ENCODE data around the gene RNF220.

Gene RNF220

DNA sequence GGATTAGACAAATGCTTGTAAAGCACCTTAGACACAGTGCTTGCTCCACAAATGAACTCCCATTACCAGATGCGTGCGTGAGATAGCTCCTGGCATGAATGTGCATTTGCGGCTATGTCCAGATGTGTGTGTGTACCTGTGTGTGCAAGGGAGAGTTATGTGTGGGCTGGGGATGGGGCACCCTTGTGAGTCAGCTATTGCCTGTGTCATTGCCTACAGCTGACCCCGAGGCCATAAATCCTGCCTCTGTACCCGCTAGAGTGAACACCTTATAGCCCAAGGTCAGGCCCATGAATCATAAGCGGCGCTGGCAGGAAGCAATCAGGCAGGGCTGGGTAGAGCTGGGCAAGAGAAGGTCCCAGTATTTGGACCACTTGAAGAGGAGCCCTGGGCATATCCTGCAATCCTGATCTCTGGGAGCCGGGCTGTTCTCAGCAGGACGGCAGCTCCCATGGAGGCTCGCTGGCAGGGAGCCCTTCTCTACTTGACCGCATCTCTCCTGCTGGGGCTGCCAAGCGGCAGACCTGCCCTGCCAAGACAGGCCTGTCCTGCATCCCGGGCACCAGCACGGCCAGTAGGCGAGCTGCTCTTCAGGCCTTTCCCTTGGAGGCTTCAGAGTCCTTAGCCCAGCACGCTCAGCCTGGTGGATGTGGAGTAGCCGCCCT is 182.9 kb downstream of the RNF220 start:
- no peak for DNase-seq (ENCODE audit: low read depth)

DNA sequence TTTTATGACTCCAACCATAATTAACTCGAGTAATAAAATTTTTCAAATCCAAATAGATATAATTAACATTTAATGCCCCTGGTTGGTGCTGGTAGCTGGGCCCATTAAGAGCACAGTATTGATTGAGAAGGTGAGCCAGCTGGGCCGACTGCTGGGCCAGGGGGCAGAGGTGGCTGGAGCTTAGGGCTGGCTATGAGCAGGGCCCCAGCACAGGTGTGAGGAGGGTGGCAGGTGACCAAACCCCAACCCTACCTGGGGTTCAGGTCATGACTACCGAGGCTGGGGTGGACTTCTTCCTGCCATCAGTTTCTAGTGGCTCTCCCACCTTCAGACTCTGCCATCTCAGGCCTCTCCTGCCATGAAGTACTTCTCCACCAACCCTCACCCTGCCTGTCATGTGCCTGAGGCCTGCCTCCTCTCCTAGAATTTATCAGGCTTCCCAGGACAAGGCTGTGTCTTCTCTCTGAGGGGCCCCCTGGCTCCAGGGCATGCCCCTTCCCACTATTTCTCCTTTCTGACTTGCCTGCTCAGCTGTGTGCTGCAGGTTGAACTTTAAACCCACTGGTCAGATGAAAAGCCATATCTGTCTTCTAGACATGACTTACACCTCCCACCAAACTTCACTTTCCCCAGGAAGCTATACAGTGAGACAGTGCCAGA is 183.6 kb downstream of the RNF220 start:
- no peak for DNase-seq (ENCODE audit: low read depth)

DNA sequence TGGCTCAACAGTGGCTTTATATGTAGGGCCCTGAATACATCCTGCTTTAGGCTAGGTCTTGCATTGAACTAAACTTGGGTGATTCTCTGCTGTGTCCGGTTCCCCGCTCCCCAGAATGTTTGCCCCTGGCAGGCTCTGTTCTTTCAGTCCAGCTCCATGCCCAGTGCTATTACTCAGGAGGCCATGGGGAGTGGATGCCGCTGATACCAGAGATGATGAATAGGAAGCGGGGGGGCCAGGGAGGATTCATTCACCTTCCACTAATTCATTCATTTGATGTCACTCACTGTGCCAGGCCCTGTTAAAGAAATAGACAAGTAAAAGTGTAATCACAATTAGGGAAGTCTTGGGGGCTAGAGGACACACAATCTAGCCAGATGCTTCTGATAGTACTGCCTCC is 185.4 kb downstream of the RNF220 start:
- no peak for DNase-seq (ENCODE audit: low read depth)

DNA sequence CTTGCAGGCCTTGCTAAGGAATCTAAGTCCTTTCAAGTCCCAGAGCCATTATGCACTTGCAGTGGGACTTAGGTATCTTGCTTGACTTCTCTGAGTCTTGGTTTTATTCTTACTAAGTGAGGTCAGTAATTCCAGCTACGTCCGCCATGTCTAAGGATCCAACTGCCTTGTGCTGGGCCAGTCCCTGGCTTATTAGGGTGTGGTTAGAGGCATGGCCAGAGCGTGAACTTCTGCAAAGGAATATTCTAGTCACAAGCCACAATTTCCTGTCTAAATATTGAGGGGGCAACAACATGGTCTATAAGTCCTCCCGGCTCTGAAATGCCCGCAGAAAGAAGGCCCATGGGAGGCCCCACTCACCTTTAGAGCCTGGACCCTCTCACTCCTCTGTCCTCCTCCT is 186.3 kb downstream of the RNF220 start:
- DNase-seq (ENCODE audit: low read depth), result no peak

DNA sequence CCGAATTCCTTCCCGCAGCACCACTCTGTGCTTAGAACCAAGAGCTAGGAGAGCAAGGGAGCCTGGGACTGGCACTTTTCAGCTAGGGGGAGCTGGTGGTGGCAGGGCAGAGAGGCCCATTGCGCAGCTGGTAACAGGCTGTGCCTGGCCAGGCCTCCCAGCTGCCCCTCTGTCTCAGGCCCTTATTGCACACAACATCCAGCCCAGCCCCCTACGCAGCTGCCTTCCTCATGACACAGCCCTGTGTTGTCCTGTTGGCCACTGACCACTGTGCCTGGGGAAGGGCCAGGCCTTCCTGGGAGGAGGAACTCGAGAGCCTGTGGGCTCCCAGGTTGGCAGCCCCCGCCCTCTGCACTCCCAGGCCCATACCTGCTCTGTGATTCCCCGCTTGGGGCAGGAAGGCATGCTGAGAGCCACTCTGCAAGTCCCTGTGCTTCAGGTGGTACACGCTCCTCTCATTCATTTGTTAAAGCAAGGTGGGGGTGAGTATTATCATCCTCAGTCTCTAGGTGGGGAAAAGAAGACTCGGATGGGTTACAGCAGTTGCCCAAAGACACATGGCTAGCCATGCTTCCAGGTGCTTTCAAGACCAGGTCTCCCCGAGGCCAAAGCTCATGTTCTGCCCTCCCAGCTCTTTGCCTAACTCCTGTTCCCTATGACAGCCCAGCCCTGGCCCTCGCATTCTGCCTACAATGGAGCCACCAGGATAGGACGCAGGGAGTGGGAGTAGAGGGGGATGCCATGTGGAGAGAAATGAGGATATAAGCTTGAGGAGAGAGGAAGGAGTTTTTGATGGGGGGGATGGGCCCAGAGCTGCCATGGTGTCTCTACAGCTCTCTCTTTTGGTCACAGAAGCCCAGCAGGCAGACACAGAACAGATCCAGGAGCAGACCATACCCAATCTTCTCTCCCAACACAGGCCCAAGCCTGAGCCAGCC is 187.4 kb downstream of the RNF220 start:
- no peak for DNase-seq (ENCODE audit: low read depth)

DNA sequence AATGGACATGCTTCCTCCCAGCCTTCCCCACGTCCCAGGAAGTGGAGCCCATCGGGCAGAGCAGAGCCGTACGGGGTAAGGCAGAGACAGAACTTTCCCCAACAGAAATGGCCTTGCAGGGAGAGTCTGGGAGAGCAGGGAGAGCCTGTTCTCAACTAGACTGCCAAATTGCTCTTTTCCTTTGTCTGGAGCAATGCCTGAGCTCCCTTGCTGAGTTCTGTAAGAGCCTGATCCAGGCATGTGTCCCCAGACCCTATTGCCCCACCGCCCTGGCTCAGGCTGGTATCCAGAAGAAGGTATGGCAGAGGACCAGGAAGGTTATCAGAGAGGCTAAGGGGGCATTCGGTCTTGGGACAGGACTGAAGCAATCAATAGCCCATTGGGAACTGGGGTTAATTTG is 189.3 kb downstream of the RNF220 start:
- no peak for DNase-seq (ENCODE audit: low read depth)

DNA sequence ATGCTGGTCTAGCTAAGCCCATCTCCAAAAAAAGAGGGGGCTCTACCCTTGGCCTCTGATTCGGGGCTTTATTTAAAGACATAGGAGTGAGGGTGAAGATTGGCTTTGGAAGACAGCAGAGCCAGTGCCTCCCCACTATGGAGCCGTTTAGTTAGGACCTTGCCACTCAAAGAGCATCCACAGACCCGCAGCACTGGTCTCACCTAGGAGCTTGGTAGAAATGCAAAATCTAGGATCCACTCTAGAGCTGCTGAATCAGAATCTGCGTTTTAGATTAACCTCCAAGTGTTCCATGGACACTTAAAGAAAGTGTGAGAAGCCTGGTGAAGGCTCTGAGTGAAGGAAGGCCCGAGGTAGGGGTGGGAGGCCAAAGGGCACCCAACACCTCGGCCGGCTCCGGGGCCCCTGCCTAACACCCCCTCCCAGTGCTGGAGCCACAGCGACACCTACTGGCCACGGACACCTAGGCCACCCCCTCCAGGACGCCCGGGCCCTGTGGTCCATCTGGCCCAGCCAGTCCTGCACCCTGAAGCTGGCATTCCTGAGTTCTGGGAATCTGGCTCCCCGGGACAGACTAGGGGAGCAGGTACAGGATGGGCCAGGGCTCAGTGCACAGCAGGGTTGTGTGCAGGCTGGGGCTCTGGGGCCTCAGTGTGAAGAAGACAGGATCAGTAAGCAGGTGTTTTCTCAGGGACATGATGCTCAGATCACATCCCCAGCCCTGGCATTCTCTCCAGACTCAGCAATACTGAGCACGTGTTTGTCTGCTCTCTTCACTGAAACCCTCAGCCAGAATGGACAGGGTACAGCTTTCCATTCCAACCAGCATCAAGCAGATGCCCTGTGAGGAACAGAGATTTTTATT is 190.0 kb downstream of the RNF220 start:
- peak; percentile 62 for DNase-seq (ENCODE audit: low read depth)

DNA sequence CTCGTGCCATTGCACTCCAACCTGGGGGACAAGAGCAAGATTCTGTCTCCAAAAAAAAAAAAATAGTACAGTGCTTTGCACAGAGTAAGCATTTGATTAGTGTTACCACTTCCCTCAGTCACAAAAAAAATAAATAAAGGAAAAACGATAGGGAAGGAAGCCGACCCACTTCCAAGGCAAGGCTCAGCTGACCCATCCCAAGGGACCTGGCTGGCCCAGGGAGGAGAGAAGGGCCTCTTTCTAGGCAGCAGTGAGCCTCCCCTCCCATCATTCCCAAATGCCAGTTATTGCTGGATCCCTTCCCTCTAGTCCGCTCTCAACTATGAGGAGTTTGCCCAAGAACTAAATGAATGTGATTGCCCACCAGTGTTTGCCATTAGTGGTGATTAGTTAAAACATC is 191.5 kb downstream of the RNF220 start:
- DNase-seq (ENCODE audit: low read depth), result no peak

DNA sequence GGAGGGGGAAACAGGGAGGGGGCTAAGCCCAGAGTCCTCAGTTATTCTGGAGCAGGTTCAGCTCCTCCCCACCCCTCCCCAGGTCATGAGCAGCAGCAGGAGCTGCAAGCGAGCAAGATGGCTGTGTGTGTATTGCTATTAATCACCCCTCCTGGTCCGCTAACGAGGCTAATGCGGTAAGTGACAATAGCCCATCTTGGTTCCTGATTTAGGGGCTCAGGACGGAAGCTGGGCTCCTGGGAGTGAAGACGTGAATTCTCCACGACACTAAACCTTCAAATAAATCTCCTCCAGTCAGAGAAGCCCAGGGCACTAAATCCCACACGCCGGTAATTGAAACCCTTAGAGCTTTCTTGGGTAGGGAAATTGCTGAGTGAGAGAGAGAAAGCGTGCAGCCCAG is 193.1 kb downstream of the RNF220 start:
- no peak for DNase-seq (ENCODE audit: low read depth)

DNA sequence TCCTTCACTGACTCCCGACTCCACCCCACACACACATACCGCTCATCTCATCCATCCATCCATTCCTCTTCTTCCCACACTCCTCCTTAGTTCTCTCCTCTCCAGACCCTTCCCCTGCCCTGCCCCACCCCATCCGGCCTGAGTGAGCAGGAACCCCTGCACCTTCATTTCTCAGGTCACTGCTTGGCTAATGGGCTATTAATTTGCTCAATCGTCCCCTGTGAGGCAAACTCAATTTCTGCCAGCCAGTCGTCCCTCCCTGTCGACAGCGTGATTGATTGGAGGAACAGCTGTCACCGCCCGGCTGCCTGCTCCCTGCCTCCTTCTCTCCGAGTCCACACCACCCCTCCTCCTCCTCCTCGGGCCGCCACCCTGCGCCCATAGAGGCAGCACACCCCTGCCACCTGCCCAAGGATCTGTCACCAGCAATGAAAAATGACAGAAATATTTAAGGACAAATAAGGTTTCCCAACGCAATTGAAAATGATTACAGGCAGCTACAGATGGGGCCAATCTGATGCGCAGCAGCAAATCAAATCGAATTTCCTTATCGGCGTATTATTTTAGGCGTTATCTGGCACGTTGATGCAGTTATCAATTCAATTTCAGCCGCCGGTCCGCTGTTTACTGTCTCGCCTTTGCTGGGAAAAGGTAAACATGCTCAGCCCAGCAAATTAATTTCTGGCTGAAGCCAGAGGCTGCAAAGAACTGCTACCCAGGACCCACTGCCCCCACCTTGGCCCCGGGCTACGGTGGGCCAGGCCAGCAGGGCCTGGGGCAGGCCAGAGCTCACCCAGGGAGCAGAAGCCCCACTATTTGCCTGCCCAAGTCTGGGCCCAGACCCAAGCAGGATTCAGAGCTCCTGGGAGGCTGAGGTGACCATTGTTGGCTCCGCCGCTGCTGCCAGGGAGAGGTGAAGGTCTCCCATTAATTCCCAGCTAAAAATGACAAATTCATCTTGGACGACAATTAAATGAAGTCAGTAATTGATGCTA is 197.9 kb downstream of the RNF220 start:
- DNase-seq (ENCODE audit: low read depth), result no peak

DNA sequence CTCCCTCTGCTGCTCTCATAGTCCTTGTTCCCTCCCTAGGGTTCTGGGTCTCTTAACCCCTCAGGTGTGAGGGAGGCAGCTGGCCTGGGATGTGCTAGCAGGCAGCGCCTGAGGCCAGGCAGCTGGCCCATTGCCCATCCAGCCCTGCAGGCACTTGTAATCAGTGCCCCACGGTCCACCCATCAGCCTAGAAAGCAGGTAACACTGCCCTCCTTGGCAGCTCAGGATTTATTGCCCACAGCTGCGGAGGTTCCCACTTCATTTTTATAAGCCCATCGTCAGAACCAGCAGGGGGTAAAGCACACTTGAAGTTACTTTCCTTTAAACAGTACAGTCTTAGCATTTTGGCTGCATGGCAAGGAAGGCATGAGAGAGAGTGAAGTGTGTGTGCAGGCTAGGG is 198.7 kb downstream of the RNF220 start:
- no peak for DNase-seq (ENCODE audit: low read depth)

DNA sequence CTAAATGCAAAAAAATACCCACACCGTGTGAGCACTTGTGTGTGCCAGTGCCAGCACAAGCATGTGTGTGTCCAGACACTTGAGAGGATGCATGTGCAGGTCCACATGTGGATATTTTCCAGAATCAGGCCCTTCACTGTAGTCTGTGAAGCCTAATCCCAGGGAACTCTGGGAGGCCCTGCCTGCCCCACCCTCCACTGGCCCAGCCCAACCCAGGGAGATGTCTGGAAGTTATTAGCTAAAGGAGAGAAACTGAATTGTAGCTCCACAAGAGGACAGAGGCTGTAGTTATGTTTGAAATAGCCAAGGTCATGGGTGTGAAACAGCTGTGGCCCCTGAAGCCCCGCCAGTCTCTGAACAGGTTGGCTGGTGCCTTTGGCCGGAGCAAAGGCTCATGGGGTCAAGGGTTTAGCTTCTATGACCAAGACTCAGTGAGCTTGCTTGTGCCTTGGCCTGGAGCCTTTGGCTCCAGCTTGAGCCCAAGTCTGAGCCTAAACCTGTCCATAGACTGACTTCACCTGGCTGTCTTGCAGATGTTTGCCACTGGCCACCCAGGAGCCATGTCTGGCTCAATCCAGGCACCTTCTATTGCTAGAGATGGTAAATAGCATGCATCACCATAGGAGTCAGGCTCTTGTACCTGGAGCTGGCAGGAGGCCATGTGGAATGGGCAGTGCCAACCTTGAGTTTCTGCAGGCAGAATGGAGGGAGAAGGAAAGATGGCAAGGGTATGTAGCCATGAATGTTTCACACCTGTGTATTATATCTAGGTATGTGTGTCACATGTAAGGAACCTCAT is 199.3 kb downstream of the RNF220 start:
- no peak for DNase-seq (ENCODE audit: low read depth)

DNA sequence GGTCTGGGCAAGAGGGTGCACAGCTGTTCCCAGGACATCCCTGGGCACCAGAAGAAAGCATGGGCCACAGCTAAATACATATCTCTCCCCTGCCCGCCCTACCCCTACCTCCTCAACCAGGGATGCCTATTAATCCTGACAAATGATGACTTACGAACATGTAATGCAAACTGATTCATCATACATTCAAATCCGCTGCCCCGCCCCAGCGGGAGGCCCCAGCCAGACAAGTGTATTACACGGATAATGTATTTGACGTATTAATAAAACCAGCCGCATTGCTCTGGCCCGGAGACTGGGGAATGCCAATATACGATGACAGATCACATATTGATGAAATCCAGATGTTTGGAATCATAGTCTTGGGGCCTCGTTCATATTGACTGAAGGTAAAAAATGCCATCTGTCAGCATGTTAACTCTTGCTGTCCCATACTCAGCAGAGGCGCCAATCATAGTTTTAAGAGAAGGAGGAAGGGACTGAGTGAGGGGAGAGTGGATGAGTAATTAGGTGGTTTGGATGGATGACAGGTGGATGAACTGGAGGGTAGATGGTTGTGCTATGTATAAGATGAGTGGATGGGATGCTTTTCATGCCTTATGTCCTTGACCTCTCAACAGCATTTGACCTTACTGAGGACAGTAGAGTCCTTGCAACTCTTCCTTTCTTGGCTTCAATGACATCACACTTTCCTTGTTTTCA is 201.0 kb downstream of the RNF220 start:
- DNase-seq (ENCODE audit: low read depth), result no peak

DNA sequence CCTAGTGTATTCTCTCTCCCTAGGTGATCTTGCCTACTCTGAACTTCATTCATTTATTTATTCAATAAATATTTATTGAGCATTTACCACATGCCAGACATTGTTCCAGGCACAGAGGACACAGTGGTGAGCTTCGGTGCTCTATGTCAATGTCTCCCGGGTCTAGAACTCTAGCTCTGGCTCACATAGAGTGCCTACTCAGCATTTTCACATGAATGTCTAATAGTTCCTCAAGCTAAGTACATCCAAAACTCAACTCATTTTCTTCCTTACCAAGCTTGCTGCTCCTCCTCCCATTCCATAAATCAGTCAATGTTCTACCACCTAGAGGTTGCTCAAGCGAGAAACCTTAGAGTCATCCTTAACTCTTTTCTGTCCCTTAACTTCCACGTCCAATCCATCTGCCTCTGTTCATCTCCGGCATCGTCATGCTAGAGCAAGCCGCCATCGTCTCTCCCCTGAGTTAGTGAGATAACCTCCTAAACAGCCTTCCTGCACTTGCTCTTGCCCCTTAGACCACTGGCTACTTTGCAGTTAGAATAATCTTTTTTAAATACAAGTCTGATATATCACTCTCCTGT is 201.7 kb downstream of the RNF220 start:
- no peak for DNase-seq (ENCODE audit: low read depth)

DNA sequence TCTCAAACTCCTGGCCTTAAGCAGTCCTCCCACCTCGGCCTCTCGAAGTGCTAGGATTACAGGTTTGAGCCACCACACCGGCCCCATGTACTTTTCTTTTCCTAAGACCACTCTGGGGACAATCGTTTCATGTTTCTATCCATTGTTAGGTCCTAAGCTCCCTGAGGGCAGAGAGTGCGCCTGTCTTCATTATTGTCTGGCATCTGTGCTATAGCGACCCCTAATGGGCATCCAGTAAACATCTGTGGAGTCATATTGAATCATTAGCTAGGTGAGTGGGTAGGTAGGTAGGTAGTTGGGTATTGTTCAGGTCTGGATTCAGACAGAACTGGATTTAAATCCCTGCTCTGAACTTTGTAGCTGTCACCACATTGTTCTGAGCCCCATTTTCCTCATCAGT is 203.1 kb downstream of the RNF220 start:
- no peak for DNase-seq (ENCODE audit: low read depth)

DNA sequence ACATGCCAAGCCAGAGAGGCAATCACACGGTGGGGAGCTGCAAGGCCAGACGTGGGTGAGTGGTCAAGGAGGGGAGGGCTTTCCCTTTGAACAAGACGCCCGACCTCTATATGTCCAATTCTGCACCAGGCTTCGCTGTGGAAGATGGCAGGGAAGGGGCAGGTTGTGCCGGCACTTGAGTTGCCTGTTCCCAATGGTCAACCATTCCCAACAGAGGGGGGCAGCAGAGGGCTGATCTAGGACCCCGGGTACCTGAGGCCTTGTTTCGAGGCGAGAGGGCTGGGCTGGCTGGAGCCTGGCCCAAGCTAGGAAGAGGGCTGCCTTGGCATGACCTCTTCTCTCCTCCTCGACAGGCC is 204.3 kb downstream of the RNF220 start:
- peak; percentile 72 for DNase-seq (ENCODE audit: low read depth)

DNA sequence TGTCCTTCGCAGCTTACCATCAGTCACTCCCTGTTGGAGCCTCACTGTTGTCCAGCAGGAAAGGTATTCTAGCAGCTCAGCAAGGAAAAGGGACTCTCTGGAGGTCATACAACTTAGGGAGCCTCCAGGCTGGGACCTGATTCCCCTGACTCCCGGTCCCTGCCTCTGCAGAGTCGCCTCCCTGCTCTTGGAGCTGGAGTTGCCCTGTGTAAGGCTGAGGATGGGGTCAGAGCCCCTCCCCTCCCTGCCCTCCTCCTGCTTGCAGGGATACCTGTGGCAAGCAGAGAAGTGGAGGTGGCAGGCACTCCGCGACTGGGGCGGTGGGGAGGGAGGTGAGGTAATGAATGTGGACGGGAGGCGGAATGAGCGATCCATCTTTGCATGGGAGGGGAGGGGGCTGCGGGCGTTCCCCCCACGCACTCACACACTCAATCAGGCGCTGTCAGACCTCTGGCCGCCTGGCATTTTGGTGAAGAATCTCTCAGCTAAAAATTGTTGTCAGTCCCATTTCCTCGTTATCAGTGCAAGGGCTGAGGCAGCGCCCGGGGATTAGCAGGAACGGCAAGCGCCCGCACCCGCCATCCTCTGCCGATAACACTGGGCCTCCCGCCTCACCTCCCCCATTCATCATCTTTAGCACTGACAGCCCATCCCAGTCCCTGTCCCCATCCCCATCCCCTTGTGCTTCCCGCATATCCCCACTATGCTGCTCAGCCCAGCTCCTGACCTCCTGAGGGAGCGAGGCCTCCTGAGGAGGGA is 204.9 kb downstream of the RNF220 start:
- DNase-seq (ENCODE audit: low read depth), result no peak

DNA sequence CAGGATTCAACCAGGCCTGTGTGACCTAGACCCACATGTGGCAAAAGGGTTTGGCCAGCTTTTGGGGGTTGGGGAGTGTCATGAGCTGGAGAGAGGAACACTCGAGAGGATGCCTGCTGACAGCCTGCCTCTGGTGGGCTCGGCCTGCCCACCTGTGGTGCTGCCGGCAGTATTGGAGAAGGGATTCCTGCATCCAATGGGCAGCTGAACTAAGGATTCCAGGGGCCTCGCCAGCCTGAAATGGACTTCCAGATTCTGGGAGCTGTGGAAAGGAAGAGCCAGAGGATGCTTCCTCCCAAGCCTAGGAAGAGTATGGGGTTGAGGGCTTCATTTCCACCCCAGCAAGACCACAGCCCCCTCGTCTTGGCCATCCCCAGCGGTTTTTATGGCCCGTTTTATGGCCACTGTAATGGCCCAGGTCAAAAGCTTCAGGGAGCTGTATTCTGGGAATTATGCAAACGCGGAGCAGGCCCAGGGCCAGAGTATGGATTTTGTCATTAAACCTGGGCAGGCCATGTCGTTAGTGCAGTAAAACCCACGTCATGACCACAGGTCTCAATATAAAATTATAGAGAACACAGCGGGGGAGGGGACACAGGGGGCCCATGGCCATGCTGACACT is 205.6 kb downstream of the RNF220 start:
- DNase-seq (ENCODE audit: low read depth), result no peak

All from EH (cell line).